A673 (cell line): Measurements from ENCODE around the gene MAT1A. TPM values are rescaled to one million over a fixed set of nuclear protein-coding genes. Genes with fewer than 3 reads are reported as not detected.

ENCODE experiments used
- BruUV-seq: library from RNA; stranded (reverse); fragments of 400-500 nt; replicated peaks from 2 replicates; lab custom pipeline; 2021; lab: Mats Ljungman, UMichigan
- CTCF ChIA-PET: fragments of 300-600 bp; sonication (Branson Sonifier 250); formaldehyde crosslinking; loops from one replicate; lab custom pipeline; 2022; ENCODE audit warnings: antibody characterized with exemption; lab: Charles Lee
- POLR2A ChIA-PET: fragments of 300-600 bp; sonication (Branson Sonifier 250); formaldehyde crosslinking; loops from one replicate; lab custom pipeline; 2022; ENCODE audit warnings: antibody characterized with exemption; ENCODE audit not compliant: low non-redundant PET; lab: Charles Lee
- DNase-seq: peaks from one replicate; pipeline ENCODE4 v3.0.0-alpha.2; 2015; ENCODE audit warnings: low spot score
- H3K27ac ChIP-seq: fragments of 200-600 bp; sonication (generic); 2 replicates; pipeline ENCODE4 v1.5.1; 2016; ENCODE audit warnings: mixed run types, low read depth, mild to moderate bottlenecking, mixed read lengths, antibody characterized with exemption, low read length; ENCODE audit not compliant: poor library complexity, severe bottlenecking
- H3K27me3 ChIP-seq: fragments of 200-600 bp; sonication (generic); replicated peaks from 2 replicates; pipeline ENCODE4 v1.6.1; 2017; ENCODE audit warnings: mixed run types, low read depth, mild to moderate bottlenecking, mixed read lengths, antibody characterized with exemption, low read length; ENCODE audit not compliant: insufficient read depth, poor library complexity
- H3K36me3 ChIP-seq: fragments of 200-600 bp; sonication (generic); 2 replicates; pipeline ENCODE4 v1.6.1; 2016; ENCODE audit warnings: mixed run types, mild to moderate bottlenecking, mixed read lengths, antibody characterized with exemption, low read length; ENCODE audit not compliant: insufficient read depth, poor library complexity, severe bottlenecking
- H3K4me1 ChIP-seq: fragments of 200-600 bp; sonication (generic); 2 replicates; pipeline ENCODE4 v1.6.1; 2017; ENCODE audit warnings: mixed run types, mild to moderate bottlenecking, mixed read lengths, antibody characterized with exemption, low read length; ENCODE audit not compliant: insufficient read depth, poor library complexity, severe bottlenecking
- H3K4me3 ChIP-seq: fragments of 200-600 bp; sonication (generic); 2 replicates; pipeline ENCODE4 v1.5.1; 2016; ENCODE audit warnings: low read depth, mixed run types, mild to moderate bottlenecking, mixed read lengths, low read length; ENCODE audit not compliant: poor library complexity, severe bottlenecking
- H3K9me3 ChIP-seq: fragments of 200-600 bp; sonication (generic); 2 replicates; pipeline ENCODE4 v1.6.1; 2016; ENCODE audit warnings: mixed run types, low read depth, mild to moderate bottlenecking, mixed read lengths, antibody characterized with exemption, low read length; ENCODE audit not compliant: poor library complexity, severe bottlenecking
- CTCF ChIP-seq: fragments of 300-800, 200-600 bp; sonication (generic); conservative IDR thresholded peaks from 2 replicates; pipeline ENCODE4 v1.5.1; 2017; ENCODE audit warnings: low read depth, mild to moderate bottlenecking, antibody characterized with exemption, low read length, moderate library complexity, mixed read lengths
- EZH2 ChIP-seq: fragments of 200-600 bp; sonication (generic); IDR thresholded peaks from 2 replicates; pipeline ENCODE4 v1.6.1; 2017; ENCODE audit warnings: borderline replicate concordance, low read depth, mild to moderate bottlenecking, mixed read lengths, antibody characterized with exemption, low read length; ENCODE audit not compliant: poor library complexity, severe bottlenecking
- intact Hi-C: fragments of 100-400 bp; cut with micrococcal nuclease; formaldehyde crosslinking; loops from one replicate; pipeline ENCODE4 v1.10.0; 2022; ENCODE audit not compliant: unreplicated experiment
- total RNA-seq: library from RNA; stranded (reverse); gene quantifications from 2 replicates; pipeline ENCODE4 v1.2.3, GENCODE V29; 2021

The MAT1A gene
- total RNA-seq, 1 experiment from 2014 or later, result not detected

- Histone ChIP-seq H3K4me1 (no peaks in the 10 kb centered on the region), H3K4me3 (no peak overlapping the region), H3K9me3 (no peaks in the 10 kb centered on the region), H3K36me3 (no peaks in the 10 kb centered on the region), H3K27ac (no peak overlapping the region), H3K27me3 (peaks cover 4% of the 10 kb centered on the region)
- CTCF ChIA-PET, result no interaction called here
- TF ChIP-seq EZH2 (no peak), CTCF (no peak)
- POLR2A ChIA-PET, result no interaction called here
- DNase-seq, result no peak
- intact Hi-C loops, result no loop called here
- BruUV-seq, result no TSS peak
These were observed 3.3 kb upstream of the MAT1A start for GRCh38 chr10:80292607-80293239.

GRCh38 chr10:80290474-80291220 is 1.2 kb upstream of the MAT1A start:
- ChIA-PET CTCF (no interaction called here), POLR2A (no interaction called here)
- Histone ChIP-seq H3K27ac (no peak overlapping the region), H3K9me3 (no peaks in the 10 kb centered on the region), H3K36me3 (no peaks in the 10 kb centered on the region), H3K4me3 (no peak overlapping the region), H3K27me3 (peaks cover 4% of the 10 kb centered on the region), H3K4me1 (no peaks in the 10 kb centered on the region)
- DNase-seq, result no peak
- intact Hi-C loops, result no loop called here
- TF ChIP-seq EZH2 (no peak), CTCF (no peak)
- no TSS peak for BruUV-seq

GRCh38 chr10:80288849-80289248 is 609 bp downstream of the MAT1A start:
- Histone ChIP-seq H3K9me3 (no peaks in the 10 kb centered on the region), H3K27me3 (peaks cover 4% of the 10 kb centered on the region), H3K36me3 (no peaks in the 10 kb centered on the region), H3K4me3 (no peak overlapping the region), H3K4me1 (no peaks in the 10 kb centered on the region), H3K27ac (no peak overlapping the region)
- BruUV-seq, result no TSS peak
- DNase-seq, result no peak
- CTCF ChIA-PET, result no interaction called here
- TF ChIP-seq EZH2 (no peak), CTCF (no peak)
- intact Hi-C loops, result no loop called here
- POLR2A ChIA-PET, result no interaction called here
